GM12878 (cell line): ENCODE results near the gene CD34. TPM values are rescaled to one million over a fixed set of nuclear protein-coding genes. Genes with fewer than 3 reads are reported as not detected.

Experiments used
- ATF2 ChIP-seq: IDR thresholded peaks from 2 replicates; pipeline ENCODE4 v1.6.1; 2012; ENCODE audit warnings: low read length, inconsistent platforms
- PRDM15 ChIP-seq: fragments of 450-650 bp; formaldehyde crosslinking; IDR thresholded peaks from 2 replicates; pipeline ENCODE4 v1.4.0; 2020; ENCODE audit warnings: mild to moderate bottlenecking, moderate library complexity
- USF1 ChIP-seq: IDR thresholded peaks from 2 replicates; pipeline ENCODE4 v1.6.1; 2011; ENCODE audit warnings: borderline replicate concordance, low read depth, mild to moderate bottlenecking, moderate library complexity, mixed read lengths, low read length; ENCODE audit not compliant: insufficient read depth; ENCODE audit errors: extremely low read length
- ZBTB11 ChIP-seq: fragments of 450-650 bp; formaldehyde crosslinking; IDR thresholded peaks from 2 replicates; pipeline ENCODE4 v1.5.0; 2022; ENCODE audit warnings: mild to moderate bottlenecking, missing genetic modification characterization
- polyA plus RNA-seq, 11 experiments: library from polyadenylated mRNA; depleted of rRNA in 4 of 11; unstranded in 6 of 11; stranded (reverse) in 5 of 11; fragments of >200 nt; fragmentation: Nextera tagmentation in 4 of 11; fragmentation: Illumina TruSeq in 1 of 11; extraction: Ambion mirVana in 4 of 11; extraction: Trizol in 1 of 11; gene quantifications; 1 replicate in 1 of 11; 2 replicates in 10 of 11; pipeline versions ENCODE4 v1.2.1 to v1.2.3, GENCODE V29; 2011 to 2016; ENCODE audit warnings: inconsistent platforms in 2 of 11, missing spikeins in 2 of 11, low read depth in 1 of 11
- total RNA-seq, 4 experiments: library from RNA; depleted of rRNA in 3 of 4; stranded (reverse); fragments of >200 nt in 3 of 4; fragmentation: Illumina TruSeq in 1 of 4; extraction: Trizol in 1 of 4; gene quantifications; 2 replicates each; pipeline versions ENCODE4 v1.2.1 to v1.2.3, GENCODE V29; 2013 to 2021

Gene CD34
- total and polyA plus RNA-seq, 10 of the 15 experiments (the other 5 are each of a cell fraction or from before 2014, with no cell fraction given) = under 0.01 to 0.08 (median 0.02) TPM; not detected in 6

- TF ChIP-seq PRDM15 (CRISPR knock-in tag) (no peak), ATF2 (no peak), USF1 (no peak), ZBTB11 (CRISPR knock-in tag) (no peak)
Observed at GRCh38 chr1:207901041-207901653, 9.8 kb downstream of the CD34 start (continued).
